ENCODE measurements around the gene SLCO4A1. TPM values are rescaled to one million over a fixed set of nuclear protein-coding genes. Genes with fewer than 3 reads are reported as not detected.

Gene SLCO4A1
- total and polyA plus RNA-seq, 9 of the 15 experiments (the other 6 are each of a cell fraction or from before 2014, with no cell fraction given): 1.6 to 21.9 (median 12.8) TPM

DNA sequence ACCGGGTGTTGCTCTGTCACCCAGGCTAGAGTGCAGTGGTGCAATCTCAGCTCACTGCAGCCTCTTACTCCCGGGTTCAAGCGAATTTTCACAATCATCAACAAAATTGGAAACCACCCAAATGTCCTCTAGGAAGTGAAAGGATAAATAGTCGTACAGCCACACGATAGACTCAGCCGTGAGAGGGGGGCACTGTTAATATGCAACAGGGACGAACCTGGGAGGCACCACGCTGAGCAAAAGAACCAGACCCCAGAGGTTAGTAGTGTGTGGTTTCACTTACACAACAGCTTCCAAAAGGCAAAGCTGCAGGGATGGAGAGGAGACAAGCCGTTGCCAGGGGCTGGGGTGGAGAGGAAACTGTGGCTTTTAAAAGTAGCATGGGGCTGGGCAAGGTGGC lies 36.2 kb downstream of the SLCO4A1 start (continued):
- TF ChIP-seq, protein P1, sequence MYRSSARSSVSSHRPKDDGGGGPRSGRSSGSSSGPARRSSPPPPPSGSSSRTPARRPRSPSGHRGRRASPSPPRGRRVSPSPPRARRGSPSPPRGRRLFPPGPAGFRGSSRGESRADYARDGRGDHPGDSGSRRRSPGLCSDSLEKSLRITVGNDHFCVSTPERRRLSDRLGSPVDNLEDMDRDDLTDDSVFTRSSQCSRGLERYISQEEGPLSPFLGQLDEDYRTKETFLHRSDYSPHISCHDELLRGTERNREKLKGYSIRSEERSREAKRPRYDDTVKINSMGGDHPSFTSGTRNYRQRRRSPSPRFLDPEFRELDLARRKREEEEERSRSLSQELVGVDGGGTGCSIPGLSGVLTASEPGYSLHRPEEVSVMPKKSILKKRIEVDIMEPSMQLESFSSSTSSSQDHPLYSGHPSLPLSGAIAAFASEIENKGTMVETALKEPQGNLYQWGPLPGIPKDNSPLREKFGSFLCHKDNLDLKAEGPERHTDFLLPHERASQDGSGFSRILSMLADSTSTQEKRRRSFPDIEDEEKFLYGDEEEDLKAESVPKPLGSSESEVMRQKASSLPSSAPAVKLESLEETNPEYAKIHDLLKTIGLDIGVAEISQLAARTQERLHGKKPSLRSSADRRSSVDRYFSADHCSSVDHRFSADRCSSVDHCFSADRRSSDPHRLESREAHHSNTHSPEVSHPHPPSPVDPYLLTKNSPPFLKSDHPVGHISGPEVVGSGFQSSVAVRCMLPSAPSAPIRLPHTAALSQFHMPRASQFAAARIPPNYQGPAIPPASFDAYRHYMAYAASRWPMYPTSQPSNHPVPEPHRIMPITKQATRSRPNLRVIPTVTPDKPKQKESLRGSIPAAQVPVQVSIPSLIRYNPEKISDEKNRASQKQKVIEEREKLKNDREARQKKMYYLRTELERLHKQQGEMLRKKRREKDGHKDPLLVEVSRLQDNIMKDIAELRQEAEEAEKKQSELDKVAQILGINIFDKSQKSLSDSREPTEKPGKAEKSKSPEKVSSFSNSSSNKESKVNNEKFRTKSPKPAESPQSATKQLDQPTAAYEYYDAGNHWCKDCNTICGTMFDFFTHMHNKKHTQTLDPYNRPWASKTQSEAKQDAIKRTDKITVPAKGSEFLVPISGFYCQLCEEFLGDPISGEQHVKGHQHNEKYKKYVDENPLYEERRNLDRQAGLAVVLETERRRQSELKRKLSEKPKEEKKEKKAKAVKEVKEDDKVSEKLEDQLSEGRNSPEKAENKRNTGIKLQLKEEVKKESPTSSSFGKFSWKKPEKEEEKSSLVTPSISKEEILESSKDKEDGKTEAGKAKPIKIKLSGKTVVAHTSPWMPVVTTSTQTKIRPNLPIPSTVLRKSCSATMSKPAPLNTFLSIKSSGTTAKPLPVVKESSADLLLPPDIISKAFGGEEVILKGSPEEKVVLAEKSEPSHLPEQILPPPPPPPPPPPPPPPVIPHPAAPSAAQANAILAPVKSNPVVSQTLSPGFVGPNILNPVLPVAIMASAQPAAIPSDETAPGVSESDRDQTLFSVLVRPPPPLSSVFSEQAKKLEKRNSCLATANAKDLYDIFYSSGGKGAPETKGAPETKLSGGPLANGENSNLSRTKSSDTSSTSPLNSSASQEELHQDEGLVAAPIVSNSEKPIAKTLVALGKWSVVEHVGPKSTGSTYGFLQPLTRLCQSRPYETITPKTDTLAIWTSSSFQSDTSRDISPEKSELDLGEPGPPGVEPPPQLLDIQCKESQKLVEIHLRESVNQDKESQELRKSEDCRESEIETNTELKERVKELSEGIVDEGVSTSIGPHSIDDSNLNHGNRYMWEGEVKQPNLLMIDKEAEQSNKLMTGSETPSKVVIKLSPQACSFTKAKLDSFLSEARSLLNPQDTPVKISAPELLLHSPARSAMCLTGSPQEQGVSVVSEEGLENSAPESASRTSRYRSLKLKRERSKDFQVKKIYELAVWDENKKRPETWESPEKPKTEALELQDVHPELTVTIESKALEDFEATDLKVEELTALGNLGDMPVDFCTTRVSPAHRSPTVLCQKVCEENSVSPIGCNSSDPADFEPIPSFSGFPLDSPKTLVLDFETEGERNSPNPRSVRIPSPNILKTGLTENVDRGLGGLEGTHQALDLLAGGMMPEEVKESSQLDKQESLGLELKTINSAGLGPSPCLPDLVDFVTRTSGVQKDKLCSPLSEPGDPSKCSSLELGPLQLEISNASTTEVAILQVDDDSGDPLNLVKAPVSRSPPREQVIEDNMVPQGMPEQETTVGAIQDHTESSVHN (IDR thresholded peaks at IDR 0.05; ENCODE audit: borderline replicate concordance in 1 of 2, low read depth in 1 of 2): no peak
- TF ChIP-seq ZNF311 (CRISPR knock-in tag; IDR thresholded peaks at IDR 0.05): no peak

Data from K562 (cell line).